SK-N-MC (cell line): ENCODE measurements around the gene EEF1A1.

Source experiments
- EZH2 ChIP-seq: fragments of 200-600 bp; sonication (generic); IDR thresholded peaks from one replicate; pipeline ENCODE4 v1.6.1; 2017; ENCODE audit warnings: antibody characterized with exemption
- FOXP2 ChIP-seq: optimal IDR thresholded peaks from 2 replicates; pipeline ENCODE3; 2011; ENCODE audit warnings: mild to moderate bottlenecking, moderate library complexity; ENCODE audit not compliant: insufficient read depth; ENCODE audit errors: extremely low read length, control extremely low read depth
- POLR2AphosphoS5 ChIP-seq: IDR thresholded peaks from 2 replicates; pipeline ENCODE4 v1.6.1; 2012; ENCODE audit warnings: mild to moderate bottlenecking, low read depth, low read length, borderline replicate concordance

GRCh38 chr6:73558624-73559398, 38.0 kb upstream of the EEF1A1 start:
- TF ChIP-seq EZH2 (no peak), POLR2AphosphoS5 (no peak), FOXP2 (no peak)
